Stimulated activated CD4-positive, alpha-beta T cell treated with anti-CD3 and anti-CD28 coated beads, Interleukin-2, amount 100 ng/mL, for 4 hours (primary cell): Measurements from ENCODE around the gene SGMS1.
"Not testable (repeated sequence)": the region's sequence is repeated elsewhere in the genome, so short reads cannot be mapped to it uniquely, and the experiment has no call there.

Source experiments
- DNase-seq: peaks from one replicate; pipeline ENCODE4 v3.0.0-alpha.2; 2020; ENCODE audit warnings: low read depth

The SGMS1 gene

DNA sequence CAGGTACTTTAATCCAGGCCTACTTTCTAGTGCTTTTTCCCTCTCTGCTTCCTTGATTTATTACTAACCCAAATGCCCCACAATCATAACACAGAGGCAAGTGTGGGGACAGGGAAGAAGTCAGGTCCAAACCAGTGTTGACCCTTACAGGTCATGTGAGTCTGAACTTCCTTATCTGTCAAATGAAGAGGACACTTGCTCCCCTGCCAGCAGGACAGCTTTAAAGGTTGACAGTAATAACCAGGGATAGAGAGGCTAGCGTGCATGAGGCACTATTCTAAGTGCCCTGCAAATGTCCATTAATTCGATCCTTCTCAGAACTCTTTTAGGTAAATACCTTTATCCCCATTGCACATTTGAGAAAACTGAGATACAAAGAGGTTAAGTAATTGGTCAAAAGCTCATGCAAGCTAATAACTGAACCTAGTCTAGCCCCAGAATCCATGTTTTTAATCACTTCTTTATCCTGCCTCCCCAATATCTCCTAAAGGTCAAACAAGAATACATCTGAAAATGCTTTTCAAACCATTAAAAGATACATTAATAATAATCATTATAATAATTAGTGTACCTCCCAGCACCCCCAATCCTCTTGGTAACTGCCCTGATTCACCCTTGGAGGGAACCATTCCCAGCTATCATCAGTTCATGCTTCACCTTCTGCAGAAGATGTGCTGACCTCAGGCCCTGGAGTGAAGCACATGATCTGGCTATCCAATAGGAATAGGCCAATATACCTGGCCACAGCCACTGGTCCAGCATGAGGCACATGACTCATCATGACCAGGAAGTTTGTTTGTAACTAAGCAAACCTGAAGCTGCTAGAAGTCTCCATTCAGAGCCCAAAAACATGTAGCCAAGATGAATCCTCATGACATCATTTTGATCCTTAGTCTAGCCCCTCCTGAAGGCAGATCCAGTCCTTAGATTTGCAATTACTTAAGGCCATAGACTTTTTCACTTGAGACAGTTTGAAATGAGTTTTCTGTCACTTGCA lies 40.7 kb downstream of the SGMS1 start:
- no peak for DNase-seq

DNA sequence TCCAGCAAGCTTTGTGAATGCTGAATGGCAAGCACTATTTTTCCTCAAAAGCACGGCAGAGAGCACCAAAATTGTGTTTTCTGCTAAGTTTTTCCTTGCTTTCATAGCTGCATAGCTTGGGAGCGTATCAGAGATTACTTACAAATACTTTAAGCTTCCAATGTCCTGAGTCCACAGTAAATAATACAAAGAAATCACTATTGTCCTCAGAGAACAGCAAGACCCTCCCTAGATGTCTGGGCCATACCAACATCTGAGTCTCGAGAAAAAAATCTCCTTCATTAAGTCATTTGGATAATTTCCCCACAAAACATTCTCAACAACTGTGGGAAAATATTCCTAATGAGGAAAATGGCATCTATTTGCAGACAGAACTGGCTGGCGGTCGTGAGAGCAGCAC lies 41.7 kb downstream of the SGMS1 start:
- no peak for DNase-seq

DNA sequence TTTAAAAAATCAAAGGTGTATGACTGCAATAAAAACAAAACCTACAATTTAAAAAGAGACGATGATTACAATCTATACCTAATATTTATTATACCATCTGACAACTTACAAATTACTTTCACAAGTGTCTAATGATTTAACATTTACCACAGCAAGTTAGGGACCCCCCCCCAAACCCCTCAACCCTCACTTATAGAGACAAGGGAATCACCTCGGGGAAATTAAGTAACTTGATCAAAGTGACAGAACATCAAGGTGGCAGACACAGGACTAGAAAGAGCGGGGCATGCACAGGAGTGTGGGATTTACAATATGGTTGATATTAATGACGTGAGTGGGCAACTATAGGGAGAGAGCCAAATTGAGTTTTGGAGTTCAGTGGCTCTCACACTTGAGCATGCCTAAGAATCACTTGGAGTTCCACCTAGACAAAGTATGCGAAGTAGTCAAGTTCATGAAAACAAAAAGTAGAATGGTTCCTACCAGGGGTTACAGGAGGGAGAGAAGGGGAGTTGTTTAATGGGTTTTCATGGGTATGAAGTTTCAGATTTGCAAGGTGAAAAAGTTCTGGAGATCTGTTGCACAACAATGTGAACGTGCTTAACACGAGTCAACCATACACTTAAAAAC lies 43.4 kb downstream of the SGMS1 start:
- DNase-seq: no peak

DNA sequence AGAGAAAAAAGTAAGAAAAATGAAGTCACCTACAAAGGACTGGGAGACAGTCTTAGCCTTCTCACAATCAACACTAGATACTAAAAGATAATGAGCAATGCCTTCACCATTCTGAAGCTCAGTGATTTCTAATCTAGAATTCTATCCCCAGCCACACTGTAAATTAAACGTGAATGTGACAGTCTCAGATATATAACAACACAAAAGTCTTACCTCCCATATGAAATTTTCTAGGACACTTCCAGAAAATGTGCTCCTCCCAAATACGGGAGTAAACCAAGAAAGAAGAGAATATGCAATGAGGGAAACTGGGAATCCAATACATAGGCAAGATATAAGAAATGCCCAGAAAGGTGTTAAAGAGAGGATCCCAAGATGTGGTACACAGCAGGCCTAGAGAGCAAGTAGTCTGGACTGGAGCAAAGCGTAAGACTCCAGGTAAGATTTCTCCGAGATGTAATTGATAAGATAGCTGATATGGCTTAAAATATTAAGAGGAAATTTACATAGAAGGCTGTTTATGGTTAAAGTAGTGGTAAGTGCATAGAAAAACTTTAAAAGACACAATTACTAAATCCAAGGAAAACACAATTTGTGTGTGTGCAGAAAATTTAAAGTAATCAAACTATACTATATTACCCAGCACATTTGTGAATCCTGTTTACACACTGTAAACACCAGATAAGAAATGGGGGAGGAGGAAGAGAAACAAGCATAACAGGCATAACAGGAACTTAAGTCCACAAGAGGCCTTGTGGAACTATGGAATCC lies 44.1 kb downstream of the SGMS1 start:
- DNase-seq: no peak

DNA sequence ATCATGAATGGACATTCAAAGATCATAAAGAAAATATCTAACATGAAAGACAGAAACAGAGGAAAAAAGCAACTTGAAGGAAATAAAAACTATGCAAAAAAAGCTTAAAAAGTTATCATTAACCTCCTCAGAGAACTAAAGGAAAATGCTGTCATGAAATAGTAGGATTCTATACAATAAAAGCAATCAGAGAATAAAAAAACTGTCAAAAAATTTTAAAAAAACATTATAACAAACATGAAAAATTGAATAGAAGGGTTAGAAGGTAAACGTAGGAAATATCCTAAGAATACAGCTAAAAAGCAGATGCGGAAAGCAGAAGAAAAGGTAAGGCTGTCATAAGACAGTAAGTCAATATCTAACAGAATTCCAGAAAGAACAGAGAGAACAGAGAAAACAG lies 44.8 kb downstream of the SGMS1 start:
- DNase-seq: no peak

DNA sequence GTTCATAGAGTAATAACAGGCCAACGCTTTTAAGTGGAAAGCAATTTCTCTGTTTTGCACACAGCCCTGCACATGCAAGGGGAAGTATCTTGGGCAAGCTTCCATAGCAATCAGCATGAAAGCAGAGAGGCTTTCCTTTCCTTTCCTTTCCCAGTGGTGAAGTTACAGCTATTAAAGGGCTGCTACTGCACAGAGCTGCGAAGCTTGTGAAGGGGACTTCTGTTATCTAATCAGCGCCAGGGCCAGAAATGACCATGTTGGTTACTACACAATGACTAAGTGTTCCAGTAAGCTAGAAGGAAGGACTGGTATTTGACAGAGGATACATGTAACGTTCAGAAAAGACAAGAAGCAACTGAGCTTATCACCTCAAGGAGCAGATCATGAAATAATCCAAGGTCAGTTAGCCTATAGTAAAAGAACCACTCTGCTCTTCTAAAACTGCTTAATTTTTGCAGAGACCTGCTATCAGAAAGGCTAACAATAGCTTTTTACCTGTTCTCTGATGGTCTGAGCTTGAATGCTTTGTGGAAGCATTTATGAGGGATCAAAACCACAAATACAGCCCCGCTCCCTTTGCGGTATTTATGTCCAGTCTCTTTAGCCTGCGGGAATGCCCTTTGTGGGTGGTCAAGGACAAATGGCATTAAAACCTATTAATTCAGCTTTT lies 45.9 kb downstream of the SGMS1 start:
- DNase-seq: no peak

DNA sequence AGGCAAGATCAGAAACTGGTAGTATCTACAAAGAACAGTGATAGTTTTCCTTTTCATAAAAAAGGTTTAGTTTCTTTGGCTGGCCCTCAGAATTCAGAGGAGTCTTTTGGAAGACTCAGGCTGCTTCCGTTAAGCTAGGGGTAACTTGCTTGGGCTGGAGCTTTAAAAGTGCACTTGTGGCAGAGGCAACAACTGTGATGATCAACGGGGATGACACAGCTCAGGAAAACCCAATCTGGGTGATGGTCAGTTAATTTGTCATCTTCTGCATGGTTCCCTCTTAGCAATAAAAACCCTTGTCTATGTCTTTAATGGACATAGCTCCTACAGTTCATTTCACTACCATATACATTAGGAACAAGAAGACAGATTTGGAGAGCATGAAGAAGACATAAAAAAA lies 46.7 kb downstream of the SGMS1 start:
- DNase-seq: no peak

DNA sequence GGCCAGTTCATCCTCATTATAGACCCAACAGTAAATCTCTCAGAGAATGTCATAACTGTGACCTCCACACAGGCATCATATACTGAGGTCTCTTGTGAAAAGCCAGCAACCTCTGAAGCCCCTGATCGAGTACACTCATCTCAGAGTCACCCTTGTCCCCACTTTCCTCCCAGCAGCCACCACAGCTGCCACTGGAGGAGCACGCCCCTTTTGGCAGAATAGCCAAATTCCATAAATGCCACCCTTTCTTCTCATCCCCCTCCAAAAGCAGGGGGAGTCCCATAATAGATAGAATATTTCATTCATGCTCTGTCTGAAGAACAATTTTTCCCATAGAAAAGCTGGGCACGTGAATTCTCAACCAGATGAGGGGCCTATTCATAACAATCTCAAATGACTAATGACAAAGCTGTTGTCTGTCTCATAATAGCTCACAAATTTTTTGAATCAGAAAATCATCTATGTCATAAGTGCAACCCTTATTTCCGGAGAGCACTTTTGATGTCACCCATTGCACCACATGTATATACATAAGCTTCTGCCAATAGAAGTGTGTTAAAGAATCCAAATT lies 47.4 kb downstream of the SGMS1 start:
- DNase-seq: no peak

DNA sequence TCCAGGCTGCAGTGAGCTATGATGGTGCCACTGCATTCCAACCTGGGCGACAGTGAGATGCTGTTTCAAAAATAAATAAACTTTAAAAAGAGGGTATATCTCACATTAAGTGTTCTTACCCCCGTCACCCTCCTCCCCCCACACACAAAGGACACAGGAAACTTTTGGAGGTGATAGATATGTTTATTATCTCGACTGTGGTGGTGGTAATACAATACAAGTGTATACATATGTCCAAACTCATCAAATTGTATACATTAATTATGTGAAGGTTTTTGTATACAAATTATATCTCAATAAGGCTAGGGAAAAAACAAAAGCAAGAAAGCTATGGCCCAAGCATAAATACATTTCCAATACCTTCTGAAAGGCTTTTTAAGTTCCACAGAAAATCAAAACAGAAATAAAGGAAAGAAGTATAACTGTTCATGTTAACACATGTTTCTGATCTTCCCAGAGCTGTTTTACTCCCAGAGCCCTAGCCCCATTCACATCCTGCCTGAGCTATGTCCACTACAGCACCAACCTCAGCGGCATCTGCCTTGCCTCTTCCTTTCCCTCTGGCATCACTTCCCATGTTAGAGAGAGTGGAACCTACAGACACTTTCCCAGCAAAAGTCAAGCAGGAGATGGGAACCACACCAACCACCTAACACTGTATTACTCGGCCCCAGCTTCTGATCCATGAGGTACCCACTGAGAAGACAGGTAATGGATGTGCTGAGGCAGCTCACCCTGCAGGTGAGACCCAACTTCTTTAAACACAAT lies 48.1 kb downstream of the SGMS1 start:
- no peak for DNase-seq

DNA sequence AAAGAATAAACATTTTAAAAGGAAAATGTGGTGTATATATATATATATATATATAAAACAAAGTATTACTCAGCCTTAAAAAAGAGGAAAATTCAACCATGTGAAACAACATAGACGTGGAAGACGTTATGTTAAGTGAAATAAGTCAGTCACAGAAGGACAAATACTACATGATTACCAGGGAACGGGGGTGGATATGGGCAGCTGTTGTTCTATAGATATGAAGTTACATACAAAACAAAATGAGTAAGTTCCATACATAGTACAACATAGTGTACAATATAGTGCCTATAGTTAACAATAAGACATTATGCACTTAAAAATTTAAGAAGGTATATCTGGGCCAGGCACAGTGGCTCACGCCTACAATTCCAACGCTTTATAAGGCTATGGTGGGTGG lies 48.8 kb downstream of the SGMS1 start:
- DNase-seq: no peak

DNA sequence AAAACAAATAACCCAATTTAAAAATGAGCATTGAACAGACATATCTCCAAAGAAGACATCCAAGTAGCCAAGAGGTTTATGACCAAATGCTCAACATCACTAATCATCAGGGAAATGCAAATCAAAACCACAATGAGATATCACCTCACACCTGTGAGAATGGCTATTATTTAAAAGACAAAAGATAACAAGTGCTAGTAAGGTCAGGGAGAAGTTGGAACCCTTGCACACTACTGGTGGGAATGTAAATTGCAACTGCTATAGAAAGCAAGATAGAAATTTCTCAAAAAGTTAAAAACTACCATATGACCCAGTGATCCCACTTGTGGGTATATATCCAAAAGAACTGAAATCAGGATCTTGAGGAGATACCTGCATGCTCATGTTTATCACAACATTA lies 49.5 kb downstream of the SGMS1 start:
- DNase-seq: no peak

DNA sequence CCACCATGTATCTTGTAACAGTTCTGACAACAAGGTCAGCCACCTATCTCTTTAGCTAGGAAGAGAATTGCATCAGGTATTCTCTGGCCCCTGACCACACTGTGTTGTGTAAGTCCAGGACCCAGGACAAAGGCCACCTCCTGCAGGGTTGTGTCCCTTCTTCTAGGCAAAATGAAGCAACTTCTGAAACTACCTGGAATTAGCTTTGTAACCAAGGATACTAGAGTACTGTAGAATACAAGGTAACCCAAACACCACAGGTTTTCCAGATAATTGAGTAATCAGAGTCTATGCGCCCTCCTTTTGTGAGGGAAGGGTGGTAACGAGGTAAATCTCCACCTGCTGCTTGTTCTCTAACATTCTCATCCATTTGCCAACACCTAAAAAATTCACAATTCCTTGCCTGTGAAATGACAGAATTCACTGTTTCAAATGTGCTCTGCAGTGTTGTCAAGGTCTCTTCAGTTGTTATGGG lies 51.7 kb downstream of the SGMS1 start:
- DNase-seq: no peak

DNA sequence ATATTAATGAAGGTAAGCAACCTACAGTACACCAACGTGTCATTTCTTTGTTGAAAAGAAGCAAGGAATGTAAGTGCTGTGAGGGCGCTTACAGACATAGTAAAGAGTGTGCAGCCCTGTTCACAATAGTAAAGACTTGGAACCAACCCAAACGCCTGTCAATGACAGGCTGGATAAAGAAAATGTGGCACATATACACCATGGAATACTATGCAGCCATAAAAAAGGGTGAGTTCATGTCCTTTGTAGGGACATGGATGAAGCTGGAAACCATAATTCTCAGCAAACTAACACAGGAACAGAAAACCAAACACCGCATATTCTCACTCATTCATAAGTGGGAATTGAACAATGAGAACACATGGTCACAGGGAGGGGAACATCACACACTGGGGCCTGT lies 55.0 kb downstream of the SGMS1 start:
- not testable (repeated sequence) for DNase-seq

DNA sequence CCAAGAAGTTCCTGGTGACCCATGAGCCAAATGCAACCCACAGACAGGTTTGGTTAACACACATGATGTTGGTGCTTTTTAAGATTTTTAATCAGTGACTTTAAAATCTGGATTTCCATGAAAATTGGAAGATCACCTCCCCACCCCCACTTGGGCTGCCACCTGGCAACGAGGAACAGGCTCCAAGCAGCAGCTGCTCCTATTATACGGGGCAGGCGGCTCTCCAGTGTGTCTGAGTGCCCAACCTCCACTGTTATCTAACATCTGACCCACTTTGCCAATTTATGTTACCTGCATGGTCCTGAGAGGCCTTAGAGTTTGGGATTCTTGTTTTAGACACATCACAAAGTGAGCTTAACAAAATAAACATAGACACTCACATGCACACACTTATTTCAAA lies 56.4 kb downstream of the SGMS1 start:
- no peak for DNase-seq

DNA sequence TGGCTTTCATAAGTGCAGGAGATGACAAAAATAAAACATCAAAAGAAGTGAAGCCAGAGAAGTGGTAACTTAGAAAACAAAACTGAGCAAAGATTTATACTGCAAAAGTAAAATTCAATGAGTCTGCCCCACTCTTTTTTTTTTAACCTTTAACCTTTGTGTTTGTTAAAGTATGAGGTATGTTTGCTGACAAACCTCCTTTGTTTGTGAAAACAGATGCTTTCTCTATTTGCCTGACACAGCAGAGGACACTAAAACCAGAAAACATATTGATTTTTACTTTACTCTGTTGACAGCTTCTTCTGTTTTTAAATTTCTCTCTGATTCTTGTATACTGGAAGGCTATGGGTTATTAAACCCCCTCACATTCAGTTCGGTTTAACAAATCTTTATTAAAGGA lies 57.6 kb downstream of the SGMS1 start:
- no peak for DNase-seq

DNA sequence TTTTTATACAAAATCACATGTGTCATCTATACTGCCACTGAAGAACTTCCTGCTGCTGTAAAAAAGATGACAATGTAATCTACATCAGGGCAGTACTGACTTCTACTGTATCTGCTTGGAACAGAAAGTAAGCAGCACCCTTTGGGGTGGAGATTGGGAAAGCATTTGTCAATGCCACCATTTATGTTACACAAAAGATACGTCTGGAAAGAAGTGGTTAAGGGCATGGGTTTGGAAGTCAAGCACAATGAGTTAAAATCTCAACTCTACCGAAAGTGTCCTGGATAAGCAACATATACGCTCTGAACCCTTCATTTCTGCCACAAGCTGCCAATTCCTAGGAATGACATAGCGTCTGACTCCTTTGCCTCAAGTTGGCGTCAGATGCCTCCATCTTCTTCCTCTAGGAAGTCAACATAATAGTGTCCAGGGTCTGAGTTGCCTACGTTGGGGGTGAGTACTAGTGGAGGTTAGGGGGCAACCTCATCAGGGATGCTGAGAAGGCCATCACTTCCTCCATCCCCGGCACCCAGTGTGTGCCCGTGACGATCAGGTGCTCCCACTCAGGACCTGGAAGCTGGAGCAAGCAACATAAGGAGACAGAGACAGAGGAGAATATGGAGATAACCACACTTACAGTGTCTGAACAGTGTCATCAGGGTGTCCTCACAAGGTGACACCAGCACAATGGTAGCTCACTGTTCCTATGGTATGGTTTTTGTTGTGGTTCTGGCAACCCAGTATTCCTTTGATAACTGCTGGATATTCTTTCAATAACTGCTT lies 58.3 kb downstream of the SGMS1 start:
- no peak for DNase-seq

DNA sequence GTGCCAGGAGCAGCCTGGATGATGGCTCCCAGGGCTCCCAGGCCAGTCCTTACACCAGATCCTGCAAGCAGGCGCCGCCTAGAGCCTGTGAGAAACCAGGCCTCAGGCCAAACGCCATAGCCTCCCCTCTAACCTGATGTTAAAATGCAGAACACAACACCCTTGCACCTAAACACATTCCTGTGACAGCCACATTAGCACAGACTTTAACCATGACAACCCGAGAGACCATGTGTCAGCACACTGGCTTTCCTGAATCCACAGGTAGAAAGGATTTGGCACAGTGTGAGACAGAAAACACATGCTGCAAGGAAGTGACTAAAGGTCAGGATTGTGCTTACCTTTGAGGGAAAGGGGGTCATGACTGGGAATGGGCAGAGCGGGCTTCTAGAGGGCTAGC lies 59.9 kb downstream of the SGMS1 start:
- DNase-seq: no peak

DNA sequence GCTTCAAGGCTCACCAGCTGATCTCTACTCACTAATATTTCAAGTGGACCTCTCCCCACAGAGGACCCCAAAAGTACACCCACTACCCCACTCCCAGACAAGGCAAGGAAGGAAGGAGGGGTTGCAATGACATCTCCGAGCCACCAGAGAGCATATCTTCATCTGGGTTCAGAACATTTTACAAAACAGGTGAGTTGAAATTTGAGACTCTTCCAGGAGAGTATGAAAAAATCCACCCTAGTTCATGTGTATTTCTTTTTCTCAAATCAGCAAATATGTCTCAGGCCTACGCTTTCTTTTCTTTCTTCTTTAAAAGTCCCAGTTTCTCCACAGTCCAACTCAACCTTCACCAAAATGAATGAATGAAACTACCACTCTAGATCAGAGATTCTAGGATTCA lies 61.9 kb downstream of the SGMS1 start:
- no peak for DNase-seq

DNA sequence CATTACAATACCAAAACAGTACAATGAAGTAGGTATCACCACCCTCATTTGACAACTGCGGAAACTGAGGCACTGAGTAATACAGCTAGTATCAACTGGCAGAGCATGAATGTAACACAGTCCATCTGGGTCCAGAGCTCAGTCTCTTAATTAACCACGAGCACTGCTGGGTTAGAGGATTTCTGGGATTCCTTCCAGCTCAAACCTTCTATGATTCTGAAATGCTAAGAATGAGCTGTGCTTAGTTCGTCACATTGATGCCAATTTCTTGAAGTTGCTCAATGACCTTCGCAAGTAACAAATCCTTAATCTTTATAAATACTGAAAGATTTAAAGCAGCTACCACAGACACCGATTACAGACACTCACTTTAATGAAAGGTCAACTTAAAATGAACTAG lies 62.5 kb downstream of the SGMS1 start:
- DNase-seq: no peak

DNA sequence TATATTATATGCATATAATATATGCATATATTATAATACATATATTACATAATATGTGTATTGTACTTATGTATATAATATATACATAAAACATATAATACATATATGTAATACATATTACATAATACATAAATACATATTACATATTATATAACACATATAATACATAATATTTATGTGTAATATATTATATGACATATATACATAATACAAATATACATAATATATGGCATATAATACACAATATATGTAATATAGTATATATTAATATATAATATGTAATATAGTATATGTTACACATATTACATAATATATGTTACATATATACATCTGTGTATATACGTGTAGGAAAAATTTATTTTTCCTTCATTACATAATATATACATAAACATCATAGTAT lies 63.4 kb downstream of the SGMS1 start:
- DNase-seq: no peak
